Panc1 (cell line): ENCODE measurements around the gene PNLIPRP2. TPM values are rescaled to one million over a fixed set of nuclear protein-coding genes. Genes with fewer than 3 reads are reported as not detected.

Source experiments
- ATAC-seq: fragments of 200-7000 bp; cut with Tn5 transposase; 2 replicates; pipeline ENCODE4 v1.9.1; 2020; ENCODE audit warnings: mild to moderate bottlenecking, moderate library complexity
- BruUV-seq: library from RNA; stranded (reverse); fragments of 400-500 nt; replicated peaks from 2 replicates; lab custom pipeline; 2021; lab: Mats Ljungman, UMichigan
- CTCF ChIA-PET: fragments of 300-600 bp; sonication (Branson Sonifier 250); formaldehyde crosslinking; loops from one replicate; lab custom pipeline; 2022; ENCODE audit warnings: antibody characterized with exemption; lab: Charles Lee
- POLR2A ChIA-PET: fragments of 300-600 bp; sonication (Branson Sonifier 250); formaldehyde crosslinking; loops from one replicate; lab custom pipeline; 2022; ENCODE audit warnings: antibody characterized with exemption; lab: Charles Lee
- DNase-seq: peaks from one replicate; pipeline ENCODE4 v3.0.0-alpha.2; 2010; ENCODE audit warnings: low read depth, low spot score
- H3K27ac ChIP-seq: 2 replicates; pipeline ENCODE4 v1.5.1; 2011; ENCODE audit warnings: mild to moderate bottlenecking, low read length, inconsistent platforms
- H3K27me3 ChIP-seq: fragments of 200-500 bp; sonication (Bioruptor generic); 2 replicates; pipeline ENCODE4 v1.6.0; 2014; ENCODE audit warnings: low read length, inconsistent platforms; ENCODE audit not compliant: control insufficient read depth, insufficient read depth
- H3K36me3 ChIP-seq: fragments of 200-500 bp; sonication (Bioruptor generic); 2 replicates; pipeline ENCODE4 v1.5.1; 2014; ENCODE audit warnings: inconsistent platforms, mild to moderate bottlenecking, low read length, moderate library complexity; ENCODE audit not compliant: control insufficient read depth, insufficient read depth
- H3K4me1 ChIP-seq: 2 replicates; pipeline ENCODE4 v1.5.1; 2011; ENCODE audit warnings: inconsistent platforms, mild to moderate bottlenecking, low read length, moderate library complexity; ENCODE audit not compliant: control insufficient read depth, insufficient read depth
- H3K4me3 ChIP-seq, 2 experiments: 2 replicates each; pipeline ENCODE4 v1.5.1; 2011 to 2012; ENCODE audit warnings: low read depth in 2 of 2, low read length in 2 of 2, mild to moderate bottlenecking in 2 of 2, inconsistent platforms in 1 of 2, moderate library complexity in 1 of 2
- H3K9me3 ChIP-seq: fragments of 200-500 bp; sonication (Bioruptor generic); 2 replicates; pipeline ENCODE4 v1.5.1; 2014; ENCODE audit warnings: low read depth, mild to moderate bottlenecking, inconsistent platforms, low read length, moderate library complexity; ENCODE audit not compliant: control insufficient read depth, insufficient read depth
- CTCF ChIP-seq: fragments of 450-650 bp; IDR thresholded peaks from 2 replicates; pipeline ENCODE4 v1.5.1; 2017; ENCODE audit warnings: mild to moderate bottlenecking
- POLR2AphosphoS5 ChIP-seq: IDR thresholded peaks from 2 replicates; pipeline ENCODE4 v1.6.1; 2012; ENCODE audit warnings: mild to moderate bottlenecking, low read depth, low read length, moderate library complexity
- REST ChIP-seq, 2 experiments: IDR thresholded peaks; 2 replicates each; pipeline ENCODE4 v1.6.1; 2011 to 2012; ENCODE audit warnings: low read depth in 2 of 2, control low read depth in 1 of 2, low read length in 1 of 2, mild to moderate bottlenecking in 1 of 2, moderate library complexity in 1 of 2; ENCODE audit not compliant: insufficient read depth in 1 of 2
- SIN3A ChIP-seq: IDR thresholded peaks from 2 replicates; pipeline ENCODE4 v1.6.1; 2012; ENCODE audit warnings: low read depth, mild to moderate bottlenecking, low read length, moderate library complexity, borderline replicate concordance; ENCODE audit not compliant: insufficient read depth
- TCF7L2 ChIP-seq: IDR thresholded peaks from 2 replicates; pipeline ENCODE4 v1.6.1; 2011; ENCODE audit warnings: mild to moderate bottlenecking, low read depth, low read length, inconsistent platforms
- in situ Hi-C: cut with HindIII; loops from 2 replicates; pipeline ENCODE4 v1.10.0; 2016; ENCODE audit warnings: low sequenced_read_pairs, low pct_unique_long_range_greater_than_20kb
- intact Hi-C: fragments of 100-400 bp; cut with micrococcal nuclease; formaldehyde crosslinking; loops from one replicate; pipeline ENCODE4 v1.10.0; 2022; ENCODE audit not compliant: unreplicated experiment
- total RNA-seq: library from RNA; stranded (reverse); gene quantifications from one replicate; pipeline ENCODE4 v1.2.1, GENCODE V29; 2021; ENCODE audit not compliant: unreplicated experiment

The PNLIPRP2 gene
- total RNA-seq, 1 experiment from 2014 or later = 0.72 TPM

DNA sequence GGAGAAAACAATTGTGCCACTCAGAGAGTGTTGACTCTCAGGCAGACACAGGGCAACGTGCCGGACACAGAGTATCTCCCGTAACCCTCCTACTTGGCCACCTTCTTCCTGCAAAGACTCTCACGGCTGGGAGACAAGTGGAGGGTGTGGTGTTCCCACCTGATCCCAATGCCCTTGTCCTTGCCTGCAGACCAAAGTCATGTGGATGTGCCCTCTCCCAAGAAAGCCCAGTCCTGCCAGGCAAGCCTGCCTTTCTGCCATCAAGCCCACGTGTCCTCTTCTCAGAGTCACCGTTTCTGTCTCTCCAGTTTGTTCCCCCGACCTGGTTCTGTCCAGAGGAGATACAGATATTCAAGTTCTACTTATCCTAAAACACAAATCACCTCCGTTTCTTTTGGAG lies 723 bp downstream of the PNLIPRP2 start:
- H3K36me3 ChIP-seq = no peaks in the 10 kb centered on the region
- H3K27me3 ChIP-seq = peaks cover 12% of the 10 kb centered on the region
- ChIA-PET CTCF (no interaction called here), POLR2A (no interaction called here)
- ATAC-seq (no peak), DNase-seq (no peak)
- in situ Hi-C loops = no loop called here
- intact Hi-C loops = no loop called here
- no peaks in the 10 kb centered on the region for H3K9me3 ChIP-seq
- TF ChIP-seq CTCF (no peak), REST (IDR thresholded peaks at IDR 0.05; ENCODE audit: insufficient read depth in 1 of 2, low read depth in 2 of 2, low read length in 1 of 2) (no peak), SIN3A (no peak), TCF7L2 (no peak)
- no peak overlapping the region for H3K27ac ChIP-seq
- no TSS peak for BruUV-seq
- H3K4me3 ChIP-seq = no peak overlapping the region
- no peaks in the 10 kb centered on the region for H3K4me1 ChIP-seq

DNA sequence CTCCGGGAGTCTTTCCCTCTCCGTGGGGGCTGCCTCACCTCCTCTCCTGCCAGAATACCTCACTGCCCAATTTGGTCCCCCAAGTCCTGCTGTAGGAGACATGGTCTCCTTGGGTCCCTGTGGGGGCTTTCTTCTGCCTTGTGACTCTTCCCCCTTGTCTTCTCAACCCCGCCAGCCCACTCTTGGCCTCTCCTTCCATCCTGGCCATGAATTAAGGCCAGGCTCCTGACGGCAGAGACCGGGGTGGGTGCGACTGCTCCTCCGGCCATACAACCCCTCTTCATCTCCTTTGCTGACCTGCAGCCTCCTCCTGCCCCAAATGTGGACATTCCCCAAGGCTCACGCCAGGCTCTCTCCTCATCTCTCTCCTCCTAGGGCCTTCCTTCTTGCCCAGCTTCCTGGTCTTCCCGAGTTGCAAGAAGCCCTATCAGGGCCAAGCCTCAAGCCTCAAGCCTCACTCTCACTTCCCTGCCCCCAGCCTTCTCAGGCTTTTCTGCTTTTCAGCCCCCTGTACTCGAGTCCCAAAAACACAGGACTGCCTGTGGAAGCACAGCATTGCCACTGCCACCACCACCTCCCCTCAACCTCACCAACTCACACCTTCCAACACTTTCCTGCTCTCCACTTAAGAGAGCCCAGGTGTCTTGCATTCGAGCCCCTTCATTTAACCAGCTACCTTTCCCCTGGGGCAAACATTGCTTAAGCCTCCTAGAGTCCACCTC lies 1.3 kb downstream of the PNLIPRP2 start:
- no peaks in the 10 kb centered on the region for H3K9me3 ChIP-seq
- TF ChIP-seq REST (IDR thresholded peaks at IDR 0.05; ENCODE audit: insufficient read depth in 1 of 2, low read depth in 2 of 2, low read length in 1 of 2) (no peak), TCF7L2 (no peak), SIN3A (no peak), POLR2AphosphoS5 (no peak), CTCF (no peak)
- in situ Hi-C loops (no loop called here), intact Hi-C loops (no loop called here)
- POLR2A ChIA-PET = no interaction called here
- no peaks in the 10 kb centered on the region for H3K4me1 ChIP-seq
- BruUV-seq = no TSS peak
- no peaks in the 10 kb centered on the region for H3K36me3 ChIP-seq
- no peak overlapping the region for H3K27ac ChIP-seq
- H3K4me3 ChIP-seq = no peak overlapping the region
- DNase-seq = no peak
- CTCF ChIA-PET = no interaction called here
- peaks cover 14% of the 10 kb centered on the region for H3K27me3 ChIP-seq
- no peak for ATAC-seq
